Spleen (tissue), 7 donors: ENCODE results near the gene VPS51.

Experiments used
- CTCF ChIP-seq, 11 experiments: fragments of 200-600 bp in 7 of 11; fragments of 450-650 bp in 4 of 11; sonication (generic) in 4 of 11; IDR thresholded peaks in 8 of 11; conservative IDR thresholded peaks in 3 of 11; 1 replicate in 7 of 11; 2 replicates in 4 of 11; pipeline versions ENCODE4 v1.4.0 to v1.8.0; 2016 to 2021; ENCODE audit warnings: antibody characterized with exemption in 11 of 11, inconsistent platforms in 4 of 11, mild to moderate bottlenecking in 1 of 11
- POLR2AphosphoS5 ChIP-seq, 3 donors: sonication (generic); formaldehyde crosslinking; IDR thresholded peaks; one replicate each; pipeline ENCODE4 v1.5.1; 2017; ENCODE audit warnings: antibody characterized with exemption in 3 of 3
- donor health status: DM: no; HTN: no; CAD: no; lungs with moderate emphysema.
- donor health status: DM: no; HTN: no; CAD: no.
- donor health status: DM: no; HTN: no; CAD: no.

- TF ChIP-seq CTCF (IDR thresholded peaks at IDR 0.05 in 8 of 11, conservative IDR thresholded peaks at IDR 0.05 in 3 of 11), result no peak
- peak; percentile 24 to 59 (median 30) for TF ChIP-seq POLR2AphosphoS5 (IDR thresholded peaks at IDR 0.05)
These were observed 32.5 kb downstream of the VPS51 start for GRCh38 chr11:65128182-65129145.
